NCI-H1694 treated with DMSO at 0.1 percent for 48 hours (cell line): ENCODE measurements around the gene OPN1SW.

Experiments
- DNase-seq: peaks from one replicate; lab custom pipeline; 2025; lab: John Stamatoyannopoulos, UW

OPN1SW gene

GRCh38 chr7:128792471-128793180, 17.0 kb upstream of the OPN1SW start:
- DNase-seq, result peak; percentile 15

GRCh38 chr7:128791972-128792327, 16.4 kb upstream of the OPN1SW start:
- DNase-seq, result no peak

GRCh38 chr7:128791121-128791971, 15.8 kb upstream of the OPN1SW start, which contains the start of gene CCDC136:
TSS of gene CCDC136 (plus strand) at chr7:128791968. CDS start at chr7:128792412, 444 bp downstream.
- DNase-seq, result peak; percentile 13

- no peak for DNase-seq
Measured at GRCh38 chr7:128790315-128791041, 14.9 kb upstream of the OPN1SW start.

GRCh38 chr7:128788446-128789412, 13.1 kb upstream of the OPN1SW start:
- DNase-seq, result no peak

- DNase-seq, result no peak
Measured at GRCh38 chr7:128785738-128786137, 10.1 kb upstream of the OPN1SW start.

- DNase-seq, result no peak
Measured at GRCh38 chr7:128783143-128783861, 7.7 kb upstream of the OPN1SW start.

- DNase-seq, result no peak
Measured at GRCh38 chr7:128781851-128782250, 6.3 kb upstream of the OPN1SW start.

- no peak for DNase-seq
Measured at GRCh38 chr7:128781126-128781525, 5.5 kb upstream of the OPN1SW start.

- no peak for DNase-seq
Measured at GRCh38 chr7:128778946-128779345, 3.4 kb upstream of the OPN1SW start.

GRCh38 chr7:128777156-128778123, 1.8 kb upstream of the OPN1SW start:
- no peak for DNase-seq

- no peak for DNase-seq
Measured at GRCh38 chr7:128774921-128775320, 673 bp downstream of the OPN1SW start.

GRCh38 chr7:128774029-128774689, 1.4 kb downstream of the OPN1SW start:
- DNase-seq, result no peak

- no peak for DNase-seq
Measured at GRCh38 chr7:128773604-128774003, 2.0 kb downstream of the OPN1SW start.

GRCh38 chr7:128770233-128770632, 5.4 kb downstream of the OPN1SW start:
- no peak for DNase-seq

- DNase-seq, result no peak
Measured at GRCh38 chr7:128767475-128768110, 8.0 kb downstream of the OPN1SW start.

GRCh38 chr7:128763541-128763940, 12.1 kb downstream of the OPN1SW start:
- no peak for DNase-seq

GRCh38 chr7:128759242-128759641, 16.4 kb downstream of the OPN1SW start:
- DNase-seq, result no peak
